A549 (cell line): ENCODE data around the gene DPEP1.

Source experiments
- CHD2 ChIP-seq: fragments of 150-350 bp; IDR thresholded peaks from 2 replicates; pipeline ENCODE4 v1.6.1; 2014; ENCODE audit warnings: low read length; ENCODE audit not compliant: partially characterized antibody
- CHD4 ChIP-seq: fragments of 200-600 bp; sonication (generic); IDR thresholded peaks from 2 replicates; pipeline ENCODE4 v1.6.1; 2016; ENCODE audit warnings: antibody characterized with exemption, mild to moderate bottlenecking, borderline replicate concordance
- CTCF ChIP-seq: fragments of >200 bp; sonication (Bioruptor Twin); formaldehyde crosslinking; IDR thresholded peaks from 3 replicates; pipeline ENCODE4 v1.5.1; 2016
- EHF ChIP-seq: fragments of 250-450 bp; sonication (Bioruptor Pico); IDR thresholded peaks from 2 replicates; pipeline ENCODE4 v1.5.0; 2020; ENCODE audit warnings: mild to moderate bottlenecking
- EHMT2 ChIP-seq: fragments of 200-600 bp; sonication (generic); IDR thresholded peaks from 2 replicates; pipeline ENCODE4 v1.6.1; 2016; ENCODE audit warnings: antibody characterized with exemption, low read depth, mild to moderate bottlenecking, moderate library complexity
- HEYL ChIP-seq: fragments of 250-450 bp; sonication (Bioruptor Pico); IDR thresholded peaks from 2 replicates; pipeline ENCODE4 v1.8.0; 2021; ENCODE audit warnings: mild to moderate bottlenecking, moderate library complexity
- JUN ChIP-seq, 2 experiments: fragments of >200 bp; sonication (Bioruptor Twin); formaldehyde crosslinking; IDR thresholded peaks; 2 replicates in 1 of 2; 3 replicates in 1 of 2; pipeline ENCODE4 v1.6.1; 2016 to 2017
- NPAS2 ChIP-seq: fragments of 250-450 bp; sonication (Bioruptor Pico); IDR thresholded peaks from 2 replicates; pipeline ENCODE4 v1.8.0; 2022; ENCODE audit warnings: mild to moderate bottlenecking, moderate library complexity, borderline replicate concordance
- PBX3 ChIP-seq: IDR thresholded peaks from 2 replicates; pipeline ENCODE4 v1.6.1; 2012
- POLR2A ChIP-seq: IDR thresholded peaks from 2 replicates; pipeline ENCODE4 v1.6.1; 2012; ENCODE audit warnings: mild to moderate bottlenecking, low read length
- RFX5 ChIP-seq: fragments of 450-650 bp; IDR thresholded peaks from 2 replicates; pipeline ENCODE4 v1.7.1; 2014; ENCODE audit warnings: antibody characterized with exemption, mild to moderate bottlenecking, moderate library complexity
- USF2 ChIP-seq: fragments of 450-650 bp; IDR thresholded peaks from 2 replicates; pipeline ENCODE4 v1.6.1; 2014; ENCODE audit warnings: antibody characterized with exemption
- TF ChIP-seq, protein P1 (sequence below): fragments of 250-450 bp; sonication (Bioruptor Pico); IDR thresholded peaks from 2 replicates; pipeline ENCODE4 v1.5.0; 2021; ENCODE audit warnings: mild to moderate bottlenecking, moderate library complexity, borderline replicate concordance

GRCh38 chr16:89572073-89572484, 41.4 kb upstream of the DPEP1 start:
- TF ChIP-seq POLR2A (no peak), EHMT2 (no peak), CHD2 (no peak), CTCF (no peak), HEYL (CRISPR knock-in tag) (no peak), PBX3 (no peak), NPAS2 (CRISPR knock-in tag) (no peak), EHF (no peak), CHD4 (no peak), RFX5 (no peak), JUN (IDR thresholded peaks at IDR 0.05) (no peak), USF2 (no peak)
- TF ChIP-seq, protein P1, sequence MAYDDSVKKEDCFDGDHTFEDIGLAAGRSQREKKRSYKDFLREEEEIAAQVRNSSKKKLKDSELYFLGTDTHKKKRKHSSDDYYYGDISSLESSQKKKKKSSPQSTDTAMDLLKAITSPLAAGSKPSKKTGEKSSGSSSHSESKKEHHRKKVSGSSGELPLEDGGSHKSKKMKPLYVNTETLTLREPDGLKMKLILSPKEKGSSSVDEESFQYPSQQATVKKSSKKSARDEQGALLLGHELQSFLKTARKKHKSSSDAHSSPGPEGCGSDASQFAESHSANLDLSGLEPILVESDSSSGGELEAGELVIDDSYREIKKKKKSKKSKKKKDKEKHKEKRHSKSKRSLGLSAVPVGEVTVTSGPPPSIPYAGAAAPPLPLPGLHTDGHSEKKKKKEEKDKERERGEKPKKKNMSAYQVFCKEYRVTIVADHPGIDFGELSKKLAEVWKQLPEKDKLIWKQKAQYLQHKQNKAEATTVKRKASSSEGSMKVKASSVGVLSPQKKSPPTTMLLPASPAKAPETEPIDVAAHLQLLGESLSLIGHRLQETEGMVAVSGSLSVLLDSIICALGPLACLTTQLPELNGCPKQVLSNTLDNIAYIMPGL: no peak
